HG03378 (cell line): ENCODE results near the gene TTC33.
"Not testable (repeated sequence)": the region's sequence is repeated elsewhere in the genome, so short reads cannot be mapped to it uniquely, and the experiment has no call there.

ENCODE experiments used
- ATAC-seq: cut with Tn5 transposase; IDR thresholded peaks from one replicate; pipeline ENCODE4 v1.9.1; 2021; ENCODE audit warnings: mild to moderate bottlenecking, moderate library complexity; ENCODE audit not compliant: unreplicated experiment

The TTC33 gene

GRCh38 chr5:40680741-40681362 lies 74.9 kb downstream of the TTC33 start:
- no peak for ATAC-seq

- ATAC-seq = peak; percentile 30
These were observed 75.7 kb downstream of the TTC33 start, which contains the start of gene PTGER4 for GRCh38 chr5:40679913-40680681. Gene PTGER4, plus strand, starts transcription at chr5:40679915. Its CDS starts 1,079 bp downstream, at chr5:40680994.

GRCh38 chr5:40679148-40679912 lies 76.4 kb downstream of the TTC33 start:
- ATAC-seq = peak; percentile 51

- no peak for ATAC-seq
These were observed 77.2 kb downstream of the TTC33 start for GRCh38 chr5:40678460-40679147.

GRCh38 chr5:40678026-40678425 lies 77.7 kb downstream of the TTC33 start:
- peak; percentile 21 for ATAC-seq

- ATAC-seq = no peak
These were observed 78.3 kb downstream of the TTC33 start for GRCh38 chr5:40677456-40677855.

- no peak for ATAC-seq
These were observed 79.0 kb downstream of the TTC33 start for GRCh38 chr5:40676613-40677343.

- ATAC-seq = peak; percentile 30
These were observed 80.2 kb downstream of the TTC33 start for GRCh38 chr5:40675396-40676133.

- ATAC-seq = no peak
These were observed 81.0 kb downstream of the TTC33 start for GRCh38 chr5:40674661-40675235.

- ATAC-seq = no peak
These were observed 83.3 kb downstream of the TTC33 start for GRCh38 chr5:40672425-40672824.

- no peak for ATAC-seq
These were observed 86.0 kb downstream of the TTC33 start for GRCh38 chr5:40669606-40670390.

- ATAC-seq = no peak
These were observed 88.5 kb downstream of the TTC33 start for GRCh38 chr5:40667161-40667663.

GRCh38 chr5:40666657-40667056 lies 89.1 kb downstream of the TTC33 start:
- no peak for ATAC-seq

- no peak for ATAC-seq
These were observed 90.0 kb downstream of the TTC33 start for GRCh38 chr5:40665635-40666298.

GRCh38 chr5:40660751-40661150 lies 95.0 kb downstream of the TTC33 start:
- ATAC-seq = no peak

GRCh38 chr5:40656766-40657165 lies 99.0 kb downstream of the TTC33 start:
- ATAC-seq = no peak

GRCh38 chr5:40656091-40656490 lies 99.7 kb downstream of the TTC33 start:
- not testable (repeated sequence) for ATAC-seq

- ATAC-seq = no peak
These were observed 100.6 kb downstream of the TTC33 start for GRCh38 chr5:40655138-40655537.
